Kasumi-1 (cell line): ENCODE measurements around the gene NEURL4.

Experiments used
- DNase-seq, 2 experiments: peaks; one replicate each; lab custom pipeline; 2025; lab: John Stamatoyannopoulos, UW

NEURL4 gene

GRCh38 chr17:7304179-7304578, 25.0 kb downstream of the NEURL4 start:
- no peak for DNase-seq

- peak; percentile 16 to 23 for DNase-seq
Observed at GRCh38 chr17:7296189-7296861, 32.8 kb downstream of the NEURL4 start.

GRCh38 chr17:7295230-7296180, 33.6 kb downstream of the NEURL4 start:
- no peak for DNase-seq

GRCh38 chr17:7294614-7295153, 34.5 kb downstream of the NEURL4 start, which contains the start of gene YBX2:
YBX2 (minus strand) TSS chr17:7294639; CDS start chr17:7294500, 139 bp downstream.
- DNase-seq = no peak

GRCh38 chr17:7293816-7294613, 35.1 kb downstream of the NEURL4 start:
- no peak for DNase-seq

GRCh38 chr17:7293159-7293558, 36.0 kb downstream of the NEURL4 start:
- no peak for DNase-seq

- DNase-seq = no peak
Observed at GRCh38 chr17:7292729-7293128, 36.4 kb downstream of the NEURL4 start.

- no peak for DNase-seq
Observed at GRCh38 chr17:7292194-7292593, 36.9 kb downstream of the NEURL4 start.

GRCh38 chr17:7290685-7291084, 38.5 kb downstream of the NEURL4 start:
- DNase-seq = no peak

GRCh38 chr17:7290166-7290565, 39.0 kb downstream of the NEURL4 start:
- no peak for DNase-seq

- no peak for DNase-seq
Observed at GRCh38 chr17:7289256-7290032, 39.7 kb downstream of the NEURL4 start.

GRCh38 chr17:7285679-7286078, 43.5 kb downstream of the NEURL4 start:
- DNase-seq = no peak

GRCh38 chr17:7284911-7285310, 44.2 kb downstream of the NEURL4 start:
- no peak for DNase-seq

GRCh38 chr17:7283471-7284216, 45.5 kb downstream of the NEURL4 start:
- no peak for DNase-seq

GRCh38 chr17:7282752-7283321, 46.3 kb downstream of the NEURL4 start:
- DNase-seq = no peak

GRCh38 chr17:7281953-7282751, 47.0 kb downstream of the NEURL4 start:
- DNase-seq = no peak

GRCh38 chr17:7281074-7281952, 47.8 kb downstream of the NEURL4 start, which contains the start of gene SLC2A4:
SLC2A4 (plus strand) TSS chr17:7281718; CDS start chr17:7281935, 217 bp downstream.
- peak; percentile 69 to 70 for DNase-seq

- peak; percentile 51 to 63 for DNase-seq
Observed at GRCh38 chr17:7280519-7281073, 48.5 kb downstream of the NEURL4 start.
